Right lobe of liver (tissue), 4 donors: Measurements from ENCODE around the gene NKAIN2.

Source experiments
- CTCF ChIP-seq, 4 donors: fragments of 200-600 bp in 3 of 4; fragments of 450-650 bp in 1 of 4; IDR thresholded peaks; one replicate each; pipeline versions ENCODE4 v1.5.1 to v1.8.0; 2016 to 2022; ENCODE audit warnings: antibody characterized with exemption in 4 of 4, mild to moderate bottlenecking in 2 of 4
- POLR2A ChIP-seq: fragments of 450-650 bp; IDR thresholded peaks from one replicate; pipeline ENCODE4 v1.6.1; 2017; ENCODE audit warnings: antibody characterized with exemption, mild to moderate bottlenecking
- donor health status: DM: no; HTN: no; CAD: no.
- donor health status: DM: no; HTN: no; CAD: no.
- donor health status: DM: no; HTN: yes; CAD: no.

- TF ChIP-seq POLR2A (no peak), CTCF (IDR thresholded peaks at IDR 0.05) (no peak)
These were observed 633.1 kb downstream of the NKAIN2 start for GRCh38 chr6:124436803-124437202.
